Measurements from ENCODE around the gene TRIM8. TPM values are rescaled to one million over a fixed set of nuclear protein-coding genes. Genes with fewer than 3 reads are reported as not detected.
"Not testable (repeated sequence)": the region's sequence is repeated elsewhere in the genome, so short reads cannot be mapped to it uniquely, and the experiment has no call there.

TRIM8 gene
- total RNA-seq, 1 experiment from 2014 or later = 37.0 TPM

- H3T11ph ChIP-seq (ENCODE audit: low read length) = no peak overlapping the region
- no peaks in the 10 kb centered on the region for H3K79me2 ChIP-seq (ENCODE audit: insufficient read depth, low read length)
- H2BK15ac ChIP-seq (ENCODE audit: low read depth, low read length) = no peak overlapping the region
- H3K56ac ChIP-seq (ENCODE audit: insufficient read length, low read depth, low read length) = no peak overlapping the region
- no peaks in the 10 kb centered on the region for H4K20me1 ChIP-seq (ENCODE audit: control insufficient read depth, insufficient read depth, insufficient read length)
- H3K4ac ChIP-seq (ENCODE audit: low read depth, low read length) = no peak overlapping the region
- no peak for TF ChIP-seq CTCF (conservative IDR thresholded peaks at IDR 0.05)
- no peak overlapping the region for H3K23ac ChIP-seq (ENCODE audit: insufficient read length, low read depth, low read length)
- H4K8ac ChIP-seq (replicated peaks; ENCODE audit: insufficient read length, low read depth, low read length) = no peak overlapping the region
- Mint-ChIP-seq H3K9me3 (no peaks in the 10 kb centered on the region), H3K36me3 (ENCODE audit: insufficient read depth in 1 of 3, low read depth in 3 of 3) (peaks cover 1 to 25% (median 20%) of the 10 kb centered on the region in 3 experiments; a peak in 6 of 7 replicates), H3K4me3 (no peak overlapping the region), H3K27ac (peak overlapping the region in 1 of 3 experiments; percentile 44; a peak in 1 of 7 replicates), H3K4me1 (no peaks in the 10 kb centered on the region), H3K27me3 (ENCODE audit: low read depth) (no peaks in the 10 kb centered on the region)
- H3K9me3 ChIP-seq (ENCODE audit: control insufficient read depth, low read depth, low read length) = no peaks in the 10 kb centered on the region
- no peak overlapping the region for H2BK5ac ChIP-seq (ENCODE audit: insufficient read length, low read length)
- no peak overlapping the region for H2AFZ ChIP-seq (ENCODE audit: low read length)
- H3K27ac ChIP-seq (ENCODE audit: insufficient read length, low read depth, low read length) = no peak overlapping the region
- no peak overlapping the region for H2BK120ac ChIP-seq (ENCODE audit: low read depth, low read length, poor library complexity, severe bottlenecking)
- no peak overlapping the region for H3K9ac ChIP-seq (ENCODE audit: extremely low read depth, insufficient read length, low read length)
- no peak overlapping the region for H2BK20ac ChIP-seq (ENCODE audit: low read depth, low read length, poor library complexity, severe bottlenecking)
- no CpG with 5 or more reads among the region's 8 CpGs for WGBS (ENCODE audit: extremely low coverage, insufficient read length, low lambda C conversion rate)
- no peaks in the 10 kb centered on the region for H3K23me2 ChIP-seq (ENCODE audit: insufficient read length, low read depth, low read length, poor library complexity, severe bottlenecking)
- H3K27me3 ChIP-seq (ENCODE audit: insufficient read depth, low read length) = no peaks in the 10 kb centered on the region
- H4K5ac ChIP-seq (ENCODE audit: insufficient read length, low read depth, low read length) = no peak overlapping the region
- H3K4me1 ChIP-seq (ENCODE audit: insufficient read depth, low read length) = no peaks in the 10 kb centered on the region
- no peak overlapping the region for H3K18ac ChIP-seq (ENCODE audit: insufficient read length, low read depth, low read length)
- no peak for DNase-seq
- H2BK12ac ChIP-seq (ENCODE audit: insufficient read length, low read depth, low read length) = no peak overlapping the region
- H2AK5ac ChIP-seq (ENCODE audit: insufficient read length, low read length) = no peak overlapping the region
- H4K91ac ChIP-seq (ENCODE audit: insufficient read length, low read depth, low read length) = no peak overlapping the region
- no peak overlapping the region for H3K4me2 ChIP-seq (ENCODE audit: insufficient read depth, insufficient read length, low read length)
- H3K79me1 ChIP-seq (ENCODE audit: insufficient read depth, low read depth, low read length, poor library complexity, severe bottlenecking) = no peaks in the 10 kb centered on the region
- H3K14ac ChIP-seq (ENCODE audit: insufficient read depth, low read length) = no peak overlapping the region
Observed at GRCh38 chr10:102691285-102692066, 47.2 kb downstream of the TRIM8 start.

DNA sequence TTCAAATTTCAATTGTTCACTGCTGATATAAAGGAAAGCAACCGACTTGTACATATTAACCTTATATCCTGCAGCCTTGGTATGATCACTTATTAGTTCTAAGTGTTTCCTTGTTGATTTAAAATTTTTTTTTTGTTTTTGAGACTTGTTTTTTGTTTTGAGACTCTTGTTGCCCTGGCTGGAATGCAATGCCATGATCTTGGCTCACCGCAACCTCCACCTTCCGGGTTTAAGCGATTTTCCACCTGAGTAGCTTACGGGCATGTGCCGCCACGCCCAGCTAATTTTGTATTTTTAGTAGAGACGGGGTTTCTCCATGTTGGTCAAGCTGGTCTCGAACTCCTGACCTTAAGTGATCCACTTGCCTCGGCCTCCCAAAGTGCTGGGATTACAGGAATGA, 51.1 kb downstream of the TRIM8 start:
- H3K14ac ChIP-seq (ENCODE audit: insufficient read depth, low read length); H3K79me2 ChIP-seq (ENCODE audit: insufficient read depth, low read length); H3K4me3 Mint-ChIP-seq; H4K8ac ChIP-seq (replicated peaks; ENCODE audit: insufficient read length, low read depth, low read length); H3K23ac ChIP-seq (ENCODE audit: insufficient read length, low read depth, low read length); H2BK15ac ChIP-seq (ENCODE audit: low read depth, low read length); H3K18ac ChIP-seq (ENCODE audit: insufficient read length, low read depth, low read length); H3K27me3 Mint-ChIP-seq (ENCODE audit: low read depth); H3T11ph ChIP-seq (ENCODE audit: low read length); H3K27ac ChIP-seq (ENCODE audit: insufficient read length, low read depth, low read length); H3K27ac Mint-ChIP-seq; H2BK12ac ChIP-seq (ENCODE audit: insufficient read length, low read depth, low read length); H3K9me3 ChIP-seq (ENCODE audit: control insufficient read depth, low read depth, low read length); H3K56ac ChIP-seq (ENCODE audit: insufficient read length, low read depth, low read length); H3K9ac ChIP-seq (ENCODE audit: extremely low read depth, insufficient read length, low read length); H2AK5ac ChIP-seq (ENCODE audit: insufficient read length, low read length); H2BK20ac ChIP-seq (ENCODE audit: low read depth, low read length, poor library complexity, severe bottlenecking); H3K4me1 Mint-ChIP-seq; H4K20me1 ChIP-seq (ENCODE audit: control insufficient read depth, insufficient read depth, insufficient read length); H3K4ac ChIP-seq (ENCODE audit: low read depth, low read length); H4K91ac ChIP-seq (ENCODE audit: insufficient read length, low read depth, low read length); H2BK120ac ChIP-seq (ENCODE audit: low read depth, low read length, poor library complexity, severe bottlenecking); H3K4me1 ChIP-seq (ENCODE audit: insufficient read depth, low read length); H3K23me2 ChIP-seq (ENCODE audit: insufficient read length, low read depth, low read length, poor library complexity, severe bottlenecking); H3K9me3 Mint-ChIP-seq; H3K4me2 ChIP-seq (ENCODE audit: insufficient read depth, insufficient read length, low read length); H3K79me1 ChIP-seq (ENCODE audit: insufficient read depth, low read depth, low read length, poor library complexity, severe bottlenecking); H4K5ac ChIP-seq (ENCODE audit: insufficient read length, low read depth, low read length); H2AFZ ChIP-seq (ENCODE audit: low read length); H2BK5ac ChIP-seq (ENCODE audit: insufficient read length, low read length); H3K27me3 ChIP-seq (ENCODE audit: insufficient read depth, low read length); DNase-seq: not testable (repeated sequence)
- peaks cover 13 to 47% (median 40%) of the 10 kb centered on the region in 3 experiments; a peak in 6 of 7 replicates for H3K36me3 Mint-ChIP-seq (ENCODE audit: insufficient read depth in 1 of 3, low read depth in 3 of 3)
- WGBS (ENCODE audit: extremely low coverage, insufficient read length, low lambda C conversion rate) = no CpG with 5 or more reads among the region's 10 CpGs

Measured in H9 (cell line).